IgD-negative memory B cell (primary cell): ENCODE results near the gene REPIN1. TPM values are rescaled to one million over a fixed set of nuclear protein-coding genes. Genes with fewer than 3 reads are reported as not detected.
"Not testable (repeated sequence)": the region's sequence is repeated elsewhere in the genome, so short reads cannot be mapped to it uniquely, and the experiment has no call there.

Source experiments
- H3K27ac Mint-ChIP-seq, 3 donors: one replicate each; pipeline ENCODE4 v1.8.0; 2020 to 2022; ENCODE audit warnings: mild to moderate bottlenecking in 3 of 3, mixed read lengths in 3 of 3, moderate library complexity in 1 of 3
- H3K27me3 Mint-ChIP-seq: one replicate; pipeline ENCODE4 v1.8.0; 2021; ENCODE audit warnings: mixed read lengths
- H3K36me3 Mint-ChIP-seq: one replicate; pipeline ENCODE4 v1.8.0; 2020; ENCODE audit warnings: mild to moderate bottlenecking, mixed read lengths
- H3K4me1 Mint-ChIP-seq, 3 donors: one replicate each; pipeline ENCODE4 v1.8.0; 2020 to 2022; ENCODE audit warnings: mixed read lengths in 3 of 3, mild to moderate bottlenecking in 1 of 3
- H3K4me3 Mint-ChIP-seq, 4 donors: one replicate each; pipeline ENCODE4 v1.8.0; 2020 to 2022; ENCODE audit warnings: mild to moderate bottlenecking in 4 of 4, mixed read lengths in 4 of 4, moderate library complexity in 3 of 4
- H3K9me3 Mint-ChIP-seq, 3 donors: one replicate each; pipeline ENCODE4 v1.8.0; 2020 to 2021; ENCODE audit warnings: mixed read lengths in 3 of 3, mild to moderate bottlenecking in 1 of 3
- polyA plus RNA-seq: library from polyadenylated mRNA; unstranded; fragments of 300-500 nt; fragmentation: Illumina TruSeq; gene quantifications from one replicate; pipeline ENCODE4 v1.2.3, GENCODE V29; 2021

REPIN1 gene
- polyA plus RNA-seq, 1 donor from 2014 or later = 118 TPM

- Mint-ChIP-seq H3K9me3 (no peaks in the 10 kb centered on the region), H3K4me3 (peak overlapping the region; percentile 41 to 85 (median 74)), H3K4me1 (peaks cover 32 to 43% (median 35%) of the 10 kb centered on the region in 3 donors), H3K27me3 (peaks cover 1% of the 10 kb centered on the region), H3K27ac (peak overlapping the region; percentile 65 to 96 (median 67)), H3K36me3 (peaks cover 2% of the 10 kb centered on the region)
Observed at GRCh38 chr7:150382123-150382843, 13.7 kb downstream of the REPIN1 start.

- Mint-ChIP-seq H3K27ac (peak overlapping the region; percentile 65 to 96 (median 67)), H3K4me3 (peak overlapping the region; percentile 41 to 85 (median 74)), H3K4me1 (peaks cover 27 to 37% (median 30%) of the 10 kb centered on the region in 3 donors), H3K36me3 (peaks cover 2% of the 10 kb centered on the region), H3K27me3 (no peaks in the 10 kb centered on the region), H3K9me3 (no peaks in the 10 kb centered on the region)
Observed at GRCh38 chr7:150382844-150383225, 14.2 kb downstream of the REPIN1 start.

GRCh38 chr7:150383710-150384397 lies 15.2 kb downstream of the REPIN1 start:
- Mint-ChIP-seq H3K4me1 (peaks cover 21 to 32% (median 25%) of the 10 kb centered on the region in 3 donors), H3K27ac (no peak overlapping the region), H3K9me3 (no peaks in the 10 kb centered on the region), H3K4me3 (no peak overlapping the region), H3K36me3 (peaks cover 2% of the 10 kb centered on the region), H3K27me3 (no peaks in the 10 kb centered on the region)

GRCh38 chr7:150384406-150385301 lies 16.0 kb downstream of the REPIN1 start:
- Mint-ChIP-seq H3K27ac (peak overlapping the region in 1 of 3 donors; percentile 59), H3K9me3 (no peaks in the 10 kb centered on the region), H3K36me3 (peaks cover 2% of the 10 kb centered on the region), H3K4me3 (no peak overlapping the region), H3K4me1 (peaks cover 19 to 32% (median 25%) of the 10 kb centered on the region in 3 donors), H3K27me3 (no peaks in the 10 kb centered on the region)

GRCh38 chr7:150385302-150385723 lies 16.7 kb downstream of the REPIN1 start:
- Mint-ChIP-seq H3K36me3 (peaks cover 2% of the 10 kb centered on the region), H3K4me3 (no peak overlapping the region), H3K27ac (peak overlapping the region in 1 of 3 donors; percentile 39), H3K4me1 (peaks cover 12 to 25% (median 18%) of the 10 kb centered on the region in 3 donors), H3K27me3 (no peaks in the 10 kb centered on the region), H3K9me3 (no peaks in the 10 kb centered on the region)

GRCh38 chr7:150385884-150386283 lies 17.3 kb downstream of the REPIN1 start:
- H3K27me3 Mint-ChIP-seq, H3K36me3 Mint-ChIP-seq, H3K9me3 Mint-ChIP-seq, H3K4me3 Mint-ChIP-seq: not testable (repeated sequence)
- H3K27ac Mint-ChIP-seq = peak overlapping the region in 1 of 3 donors; percentile 39
- H3K4me1 Mint-ChIP-seq = peaks cover 7 to 20% (median 13%) of the 10 kb centered on the region in 3 donors

- no peaks in the 10 kb centered on the region for H3K9me3 Mint-ChIP-seq
- no peak overlapping the region for H3K27ac Mint-ChIP-seq
- H3K36me3 Mint-ChIP-seq = peaks cover 6% of the 10 kb centered on the region
- H3K27me3 Mint-ChIP-seq = no peaks in the 10 kb centered on the region
- H3K4me3 Mint-ChIP-seq = no peak overlapping the region
- peaks cover 2 to 5% (median 4%) of the 10 kb centered on the region in 3 donors for H3K4me1 Mint-ChIP-seq
Observed at GRCh38 chr7:150388306-150388705, 19.7 kb downstream of the REPIN1 start.

GRCh38 chr7:150388709-150389531 lies 20.3 kb downstream of the REPIN1 start:
- Mint-ChIP-seq H3K9me3 (no peaks in the 10 kb centered on the region), H3K27me3 (no peaks in the 10 kb centered on the region)

GRCh38 chr7:150389532-150389816 lies 20.9 kb downstream of the REPIN1 start:
- Mint-ChIP-seq H3K4me1 (peaks cover 1 to 4% (median 2%) of the 10 kb centered on the region in 3 donors), H3K36me3 (peaks cover 6% of the 10 kb centered on the region), H3K27me3 (no peaks in the 10 kb centered on the region), H3K27ac (peak overlapping the region in 1 of 3 donors; percentile 57), H3K9me3 (no peaks in the 10 kb centered on the region), H3K4me3 (no peak overlapping the region)

More at GRCh38 chr7:150388709-150389531, 20.3 kb downstream of the REPIN1 start:
- Mint-ChIP-seq H3K4me3 (no peak overlapping the region), H3K4me1 (peaks cover 2 to 4% (median 3%) of the 10 kb centered on the region in 3 donors), H3K36me3 (peaks cover 6% of the 10 kb centered on the region), H3K27ac (peak overlapping the region in 1 of 3 donors; percentile 57)

- Mint-ChIP-seq H3K9me3 (no peaks in the 10 kb centered on the region), H3K4me1 (peaks cover 0 to 4% (median 0%) of the 10 kb centered on the region in 3 donors), H3K4me3 (no peak overlapping the region), H3K36me3 (peaks cover 6% of the 10 kb centered on the region), H3K27ac (no peak overlapping the region), H3K27me3 (no peaks in the 10 kb centered on the region)
Observed at GRCh38 chr7:150390205-150390604, 21.6 kb downstream of the REPIN1 start.

- no peak overlapping the region for H3K4me3 Mint-ChIP-seq
- no peaks in the 10 kb centered on the region for H3K9me3 Mint-ChIP-seq
- no peak overlapping the region for H3K27ac Mint-ChIP-seq
- H3K4me1 Mint-ChIP-seq = peaks cover 0 to 4% (median 2%) of the 10 kb centered on the region in 3 donors
- no peaks in the 10 kb centered on the region for H3K27me3 Mint-ChIP-seq
- peaks cover 6% of the 10 kb centered on the region for H3K36me3 Mint-ChIP-seq
Observed at GRCh38 chr7:150393325-150393724, 24.7 kb downstream of the REPIN1 start.

- Mint-ChIP-seq H3K4me3 (no peak overlapping the region), H3K9me3 (no peaks in the 10 kb centered on the region), H3K36me3 (peaks cover 4% of the 10 kb centered on the region), H3K27ac (no peak overlapping the region), H3K4me1 (peaks cover 0 to 4% (median 3%) of the 10 kb centered on the region in 3 donors), H3K27me3 (no peaks in the 10 kb centered on the region)
Observed at GRCh38 chr7:150396426-150396825, 27.8 kb downstream of the REPIN1 start.

- Mint-ChIP-seq H3K36me3 (peaks cover 4% of the 10 kb centered on the region), H3K4me1 (peaks cover 0 to 4% (median 3%) of the 10 kb centered on the region in 3 donors), H3K9me3 (no peaks in the 10 kb centered on the region), H3K27ac (no peak overlapping the region), H3K4me3 (no peak overlapping the region), H3K27me3 (no peaks in the 10 kb centered on the region)
Observed at GRCh38 chr7:150396851-150397260, 28.2 kb downstream of the REPIN1 start.
